ENCODE measurements around the gene EPSTI1.

GRCh38 chr13:43039966-43040365, 47.9 kb upstream of the EPSTI1 start:
- TF ChIP-seq POLR2A (IDR thresholded peaks at IDR 0.05) (no peak), CTCF (IDR thresholded peaks at IDR 0.05) (no peak)
